ENCODE data around the gene PRSS36. TPM values are rescaled to one million over a fixed set of nuclear protein-coding genes. Genes with fewer than 3 reads are reported as not detected.
A peak's percentile ranks its signal among the peaks of the same experiment; 100 is the strongest.

PRSS36 gene
- total and polyA plus RNA-seq, 9 of the 15 experiments (the other 6 are each of a cell fraction or from before 2014, with no cell fraction given), result 0.09 to 1.2 (median 0.54) TPM; not detected in 2

GRCh38 chr16:31196324-31197088 is 46.6 kb upstream of the PRSS36 start:
- POLR2A ChIA-PET, result interaction anchor here (0.6 to 8.2 kb wide), 7 partner anchors 11 to 257 kb away, joined by 3 to 63 read pairs (median 14); partner anchors contain the start of genes FUS, PYDC1 and TRIM72
- FAIRE-seq, result no peak
- peak overlapping the region; percentile 10; the same call in 1 of the 3 replicates for H3K27ac ChIP-seq (ENCODE audit: extremely low read depth, low read depth, low read length)
- H3K9ac ChIP-seq (ENCODE audit: insufficient read depth in 1 of 2, low read depth in 2 of 2, low read length in 2 of 2), result no peak overlapping the region
- intact Hi-C loops (cut with micrococcal nuclease), result no loop called here
- H3K27me3 ChIP-seq (ENCODE audit: control insufficient read depth in 2 of 2, insufficient read depth in 2 of 2, low read length in 2 of 2), result no peaks in the 10 kb centered on the region
- WGBS (ENCODE audit: insufficient coverage, low coverage, missing lambda C conversion rate), result 75% methylated on average over 17 of the region's 17 CpGs
- H3K79me2 ChIP-seq (ENCODE audit: control insufficient read depth, insufficient read depth, low read length), result peaks cover under 1% of the 10 kb centered on the region; the same call in 1 of the 3 replicates
- no peak overlapping the region for H3K4me3 ChIP-seq
- peak; percentile 7 for ATAC-seq
- peaks cover 55% of the 10 kb centered on the region for H3K36me3 ChIP-seq (ENCODE audit: control insufficient read depth, insufficient read depth, low read length)
- no peak for DNase-seq (ENCODE audit: extremely low read depth in 1 of 4, low spot score in 3 of 4)
- H4K20me1 ChIP-seq (replicated peaks; ENCODE audit: control insufficient read depth, insufficient read depth, low read length), result peaks cover 23% of the 10 kb centered on the region
- H3K4me1 ChIP-seq (replicated peaks in 1 of 2; ENCODE audit: control insufficient read depth in 2 of 2, insufficient read depth in 2 of 2, low read length in 2 of 2), result peaks cover 10 to 18% of the 10 kb centered on the region in 2 experiments; a peak in 4 of 5 replicates
- in situ Hi-C loops (cut with MboI), result no loop called here
- CTCF ChIA-PET (ENCODE audit: low intra/inter-chr PET ratio), result no interaction called here
- H3K4me2 ChIP-seq (ENCODE audit: insufficient read depth, low read length), result no peak overlapping the region
- no TSS peak for BruUV-seq (replicated peaks)
- H3K9me1 ChIP-seq (ENCODE audit: control insufficient read depth, insufficient read depth, low read length), result no peaks in the 10 kb centered on the region
- H3K9me3 ChIP-seq (replicated peaks; ENCODE audit: control insufficient read depth, insufficient read depth, low read depth, low read length), result no peaks in the 10 kb centered on the region
- H2AFZ ChIP-seq (ENCODE audit: low read depth, low read length), result no peak overlapping the region
- TF ChIP-seq ZBTB17 (CRISPR knock-in tag; IDR thresholded peaks at IDR 0.05), result no peak
- TF ChIP-seq ZNF57 (CRISPR knock-in tag; IDR thresholded peaks at IDR 0.05), result no peak
- TF ChIP-seq BCOR (IDR thresholded peaks at IDR 0.05), result no peak
- no peak for TF ChIP-seq HDAC1 (IDR thresholded peaks at IDR 0.05)
- TF ChIP-seq CHCHD3 (CRISPR knock-in tag; IDR thresholded peaks at IDR 0.05), result no peak
- TF ChIP-seq BRCA1 (IDR thresholded peaks at IDR 0.05), result no peak
- no peak for TF ChIP-seq BRCA1 (CRISPR knock-in tag; IDR thresholded peaks at IDR 0.05)
- no peak for TF ChIP-seq ZNF212 (CRISPR knock-in tag; IDR thresholded peaks at IDR 0.05)
- TF ChIP-seq BCLAF1 (IDR thresholded peaks at IDR 0.05; ENCODE audit: borderline replicate concordance in 1 of 2, control insufficient read depth in 1 of 2, low read depth in 2 of 2, low read length in 1 of 2), result no peak
- TF ChIP-seq XRCC3 (IDR thresholded peaks at IDR 0.05), result no peak
- TF ChIP-seq ZNF165 (CRISPR knock-in tag; IDR thresholded peaks at IDR 0.05; ENCODE audit: borderline replicate concordance), result no peak

Measured in K562 (cell line).